HG03457 (cell line): ENCODE results near the gene PAEP.
"Not testable (repeated sequence)": the region's sequence is repeated elsewhere in the genome, so short reads cannot be mapped to it uniquely, and the experiment has no call there.

ENCODE experiments used
- ATAC-seq: cut with Tn5 transposase; IDR thresholded peaks from one replicate; pipeline ENCODE4 v1.9.1; 2021; ENCODE audit warnings: moderate number of reproducible peaks; ENCODE audit not compliant: unreplicated experiment

The PAEP gene

GRCh38 chr9:135525241-135526088 is 36.1 kb upstream of the PAEP start:
- no peak for ATAC-seq

GRCh38 chr9:135526089-135526729 is 35.3 kb upstream of the PAEP start:
- no peak for ATAC-seq

GRCh38 chr9:135526730-135527571 is 34.6 kb upstream of the PAEP start:
- no peak for ATAC-seq

DNA sequence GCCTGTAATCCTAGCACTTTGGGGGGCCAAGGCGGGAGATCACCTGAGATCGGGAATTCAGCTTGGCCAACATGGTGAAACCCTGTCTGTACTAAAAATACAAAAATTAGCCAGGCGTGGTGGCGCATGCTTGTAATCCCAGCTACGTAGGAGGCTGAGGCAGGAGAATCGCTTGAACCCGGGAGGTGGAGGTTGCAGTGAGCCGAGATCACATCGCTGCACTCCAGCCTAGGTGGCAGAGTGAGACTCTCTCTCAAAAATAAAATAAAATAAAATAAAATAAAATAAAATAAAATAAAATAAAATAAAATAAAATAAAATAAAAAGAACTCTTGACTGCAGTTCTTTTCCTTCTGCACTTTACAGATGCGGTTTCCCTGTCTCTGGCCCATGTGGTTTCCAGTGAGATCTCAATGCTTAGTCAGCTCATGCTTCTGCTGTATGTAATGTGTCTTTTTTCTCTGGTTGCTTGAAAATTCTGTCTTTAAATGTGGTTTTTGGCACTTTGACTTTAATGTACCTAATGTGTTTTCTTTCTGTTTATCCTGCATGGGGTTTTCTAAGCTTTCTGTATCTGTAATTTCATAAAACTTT is 32.6 kb upstream of the PAEP start:
- not testable (repeated sequence) for ATAC-seq

DNA sequence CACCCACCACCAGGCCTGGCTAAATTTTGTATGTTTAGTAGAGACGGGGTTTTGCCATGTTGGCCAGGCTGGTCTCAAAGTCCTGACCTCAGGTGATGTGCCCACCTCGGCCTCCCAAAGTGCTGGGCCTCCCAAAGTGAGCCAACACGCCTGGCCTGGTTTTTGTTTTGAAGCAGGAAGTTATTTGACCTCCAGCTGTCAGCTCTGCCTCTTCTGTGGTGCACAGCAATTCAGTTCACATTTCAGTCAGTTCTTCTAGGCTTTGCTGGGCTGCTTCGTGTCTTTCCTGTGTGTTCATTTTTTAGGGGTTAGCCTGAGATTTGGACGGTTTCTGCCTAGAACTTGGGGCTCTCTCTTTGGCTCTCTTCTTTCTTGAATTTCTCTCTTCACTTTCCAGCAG is 31.4 kb upstream of the PAEP start:
- ATAC-seq = no peak

DNA sequence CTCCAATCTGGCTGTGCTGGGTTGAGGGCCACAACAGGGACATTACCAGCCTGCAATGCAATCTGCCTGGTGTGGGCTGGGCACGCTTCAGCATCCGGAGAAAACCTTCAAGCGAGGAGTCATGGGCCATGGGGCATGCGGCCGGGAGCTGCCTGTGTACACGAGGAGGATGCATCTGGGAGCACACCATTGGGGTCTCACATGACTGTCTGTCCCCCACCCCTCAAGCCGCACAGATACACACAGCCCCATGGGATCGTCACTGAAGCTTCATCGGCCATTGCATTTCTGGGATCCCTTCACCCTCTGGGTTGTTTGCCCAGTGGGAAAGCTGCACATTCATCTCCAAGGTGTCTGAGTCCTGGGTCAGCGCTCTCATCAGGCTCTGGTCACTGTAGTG is 30.5 kb upstream of the PAEP start:
- no peak for ATAC-seq

GRCh38 chr9:135533113-135533512 is 28.4 kb upstream of the PAEP start:
- ATAC-seq = no peak

DNA sequence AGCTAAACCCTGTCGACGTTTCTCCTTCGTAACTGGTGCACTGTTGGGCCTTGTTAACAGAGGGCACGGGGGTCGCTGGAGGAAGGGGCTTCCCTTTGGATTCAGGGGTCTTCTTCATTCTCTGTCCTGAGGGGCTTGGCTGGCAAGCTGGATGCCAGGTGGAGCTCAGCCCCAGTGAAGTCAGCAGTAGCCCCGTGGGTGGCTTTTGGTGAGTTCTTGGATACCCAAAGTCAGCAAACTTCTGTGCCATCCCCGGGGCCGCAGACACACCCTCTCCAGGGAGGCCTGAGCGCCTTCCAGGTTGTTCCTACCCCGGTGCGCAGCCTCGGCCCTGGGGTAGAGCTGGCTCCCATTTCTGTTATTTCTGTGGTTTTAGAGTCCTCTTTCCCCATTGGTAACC is 27.9 kb upstream of the PAEP start:
- ATAC-seq = no peak

GRCh38 chr9:135534192-135534711 is 27.3 kb upstream of the PAEP start:
- not testable (repeated sequence) for ATAC-seq

DNA sequence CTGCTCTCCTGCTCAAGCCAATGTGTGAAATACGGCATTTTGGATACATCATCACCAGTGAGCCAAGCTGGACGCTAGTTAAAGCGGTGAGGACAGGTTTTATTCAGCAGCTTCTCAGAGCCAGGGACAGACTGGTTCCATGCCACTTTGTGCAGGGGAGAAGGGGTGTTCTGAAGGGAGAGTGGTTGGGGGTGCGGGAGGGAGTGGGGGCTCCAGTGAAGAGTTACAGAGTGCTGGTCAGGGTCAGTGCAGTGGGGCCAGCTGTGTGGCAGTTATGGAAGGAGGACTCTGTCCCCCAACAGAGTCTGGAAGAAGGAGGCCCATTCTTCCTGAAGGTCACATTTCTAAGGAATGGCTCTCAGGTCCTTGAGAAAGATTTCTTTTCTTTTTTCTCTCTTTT is 26.7 kb upstream of the PAEP start:
- not testable (repeated sequence) for ATAC-seq

- ATAC-seq = not testable (repeated sequence)
These were observed 25.9 kb upstream of the PAEP start for GRCh38 chr9:135535631-135536030.

DNA sequence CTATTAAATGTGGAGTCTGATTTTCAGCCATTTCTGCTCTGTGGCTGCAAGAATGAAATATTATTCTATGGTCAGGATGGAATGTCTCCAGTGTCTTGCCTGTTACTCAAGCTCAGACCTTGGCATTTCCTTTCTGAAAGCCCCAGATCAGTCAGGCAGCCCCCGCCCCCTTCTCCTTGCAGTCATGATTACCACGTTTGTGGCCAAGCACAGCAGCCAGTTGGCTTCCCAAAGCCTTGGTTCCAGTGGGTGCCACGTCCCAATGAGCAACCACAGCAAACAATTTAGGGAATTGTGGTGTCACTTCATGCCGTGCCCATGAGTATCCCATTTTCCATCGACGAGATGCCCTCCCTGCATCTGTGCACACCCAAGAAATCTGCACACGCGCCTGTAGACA is 25.3 kb upstream of the PAEP start:
- ATAC-seq = no peak

GRCh38 chr9:135543262-135543894 is 18.2 kb upstream of the PAEP start:
- not testable (repeated sequence) for ATAC-seq

GRCh38 chr9:135544981-135545635 is 16.4 kb upstream of the PAEP start:
- ATAC-seq = no peak

DNA sequence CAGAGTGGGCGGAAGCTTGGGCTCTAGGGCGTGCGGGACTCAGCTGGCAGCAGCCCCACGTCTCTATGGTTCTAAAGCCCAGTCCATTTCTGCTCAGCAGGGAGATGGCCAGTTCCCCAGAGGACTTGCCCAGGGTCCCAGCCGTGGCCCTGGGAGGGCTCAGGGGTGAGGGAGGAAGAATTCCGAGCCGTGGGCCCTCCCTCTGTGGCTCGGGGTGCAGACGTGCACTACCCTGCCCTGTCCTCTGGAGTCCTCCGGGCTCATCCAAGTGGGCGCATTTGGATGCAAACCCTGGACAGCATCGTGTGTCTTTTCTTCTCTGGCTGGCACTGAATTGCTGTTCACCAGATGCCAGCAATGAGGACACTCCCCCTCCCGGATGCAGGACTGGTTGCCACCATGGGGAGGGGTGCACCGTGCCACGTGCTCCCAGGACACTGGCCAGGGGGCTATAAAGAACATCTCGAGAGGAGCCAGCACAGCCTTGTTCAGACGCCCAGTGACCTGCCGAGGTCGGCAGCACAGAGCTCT is 15.8 kb upstream of the PAEP start, which contains the start of gene OBP2A:
TSS of gene OBP2A (plus strand) at position 481 of the 531 bp plus-strand sequence. CDS start 55 bp downstream, outside the sequence.
- not testable (repeated sequence) for ATAC-seq

DNA sequence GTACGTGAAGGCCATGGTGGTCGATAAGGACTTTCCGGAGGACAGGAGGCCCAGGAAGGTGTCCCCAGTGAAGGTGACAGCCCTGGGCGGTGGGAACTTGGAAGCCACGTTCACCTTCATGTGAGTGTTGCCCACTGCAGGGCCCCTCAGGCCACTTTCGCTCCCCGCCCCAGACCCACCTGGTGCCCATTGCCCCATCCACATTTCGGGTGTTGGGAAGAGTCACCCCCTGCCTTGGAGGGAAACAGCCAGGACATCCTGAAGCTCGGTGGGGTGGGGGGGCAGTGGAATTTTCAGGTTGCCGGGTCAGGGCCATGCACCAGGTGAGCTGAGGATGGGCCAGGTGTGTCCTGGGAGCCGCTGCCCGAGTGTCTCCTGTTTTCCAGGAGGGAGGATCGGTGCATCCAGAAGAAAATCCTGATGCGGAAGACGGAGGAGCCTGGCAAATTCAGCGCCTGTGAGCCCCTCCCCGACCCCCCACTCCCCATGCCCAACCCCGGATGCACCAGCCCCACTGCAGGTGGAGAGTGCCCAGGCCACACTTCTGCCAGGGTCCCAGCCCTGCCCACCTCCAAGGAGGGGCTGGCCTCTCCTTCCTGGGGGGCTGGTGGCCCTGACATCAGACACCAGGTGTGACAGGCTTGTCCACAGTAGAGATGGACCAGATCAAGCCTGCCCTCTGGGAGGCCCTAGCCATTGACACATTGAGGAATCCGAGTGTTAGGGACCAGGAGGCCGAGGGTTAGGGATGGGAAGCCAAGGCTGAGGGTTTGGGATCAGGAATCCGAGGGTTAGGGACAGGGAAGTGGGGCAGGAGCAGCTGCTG is 14.6 kb upstream of the PAEP start:
- not testable (repeated sequence) for ATAC-seq

DNA sequence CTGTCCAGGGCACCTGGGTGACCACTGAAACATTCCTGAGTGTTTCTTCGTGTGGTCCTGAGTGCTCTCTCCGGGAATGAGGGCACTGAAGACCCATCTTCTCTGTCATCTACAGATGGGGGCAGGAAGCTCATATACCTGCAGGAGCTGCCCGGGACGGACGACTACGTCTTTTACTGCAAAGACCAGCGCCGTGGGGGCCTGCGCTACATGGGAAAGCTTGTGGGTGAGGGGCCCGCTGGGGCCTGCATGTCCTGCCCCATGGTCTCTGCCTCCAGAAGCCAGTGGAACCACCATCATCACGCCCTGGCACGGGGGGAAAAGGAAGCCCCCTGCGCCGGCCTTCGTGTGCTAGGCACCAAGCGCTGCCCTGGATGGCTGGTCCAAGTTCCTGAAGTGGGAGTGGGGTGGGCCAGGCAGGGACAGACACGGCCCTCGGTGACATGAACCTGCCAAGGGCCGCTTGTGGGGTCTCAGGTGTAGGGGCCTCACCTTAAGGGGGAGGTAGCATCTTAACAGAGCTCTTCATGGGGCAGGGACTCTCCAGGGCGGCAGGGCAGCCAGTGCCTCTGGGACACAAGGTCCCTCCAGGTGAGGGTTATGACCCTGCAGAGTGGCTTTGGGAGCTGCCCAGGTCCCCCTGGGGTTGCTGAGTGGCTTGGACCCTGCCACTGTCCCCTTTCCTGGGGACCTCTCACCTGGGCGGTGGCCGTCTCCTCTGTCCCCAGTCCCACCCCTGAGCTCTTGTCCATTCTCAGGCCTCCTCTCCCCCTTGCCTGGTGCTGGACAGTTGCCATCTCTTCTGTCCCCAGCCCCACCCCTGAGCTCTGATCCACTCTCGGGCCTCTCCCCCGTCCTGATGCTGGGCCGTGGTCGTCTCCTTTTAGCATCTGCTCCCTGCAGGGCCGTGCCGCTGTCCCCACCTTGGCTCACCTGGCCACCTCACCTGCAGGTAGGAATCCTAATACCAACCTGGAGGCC is 13.5 kb upstream of the PAEP start:
- no peak for ATAC-seq
